ENCODE measurements around the gene SLC2A6.

The SLC2A6 gene

DNA sequence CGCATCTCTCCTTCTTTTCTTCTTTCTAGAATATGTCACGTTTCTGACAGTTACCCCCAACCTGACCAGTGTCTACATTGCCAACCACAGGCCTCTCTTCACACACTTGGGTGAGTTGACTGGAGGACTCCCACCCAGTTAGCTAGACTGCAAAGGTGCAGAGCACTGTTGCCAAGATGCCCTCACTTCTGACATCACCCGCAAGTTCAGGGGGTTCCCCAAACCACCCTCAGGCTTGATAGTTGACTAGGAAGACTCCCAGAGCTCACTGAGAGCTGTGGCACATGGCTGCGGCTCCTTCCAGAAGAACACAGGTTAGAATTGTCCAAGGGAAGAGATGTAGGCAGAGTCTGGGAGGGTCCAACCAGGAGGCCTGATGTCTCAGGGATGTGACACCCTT lies 39.6 kb downstream of the SLC2A6 start:
- no peak overlapping the region for H3K4me3 ChIP-seq (ENCODE audit: low read length)
- TF ChIP-seq, protein P1, sequence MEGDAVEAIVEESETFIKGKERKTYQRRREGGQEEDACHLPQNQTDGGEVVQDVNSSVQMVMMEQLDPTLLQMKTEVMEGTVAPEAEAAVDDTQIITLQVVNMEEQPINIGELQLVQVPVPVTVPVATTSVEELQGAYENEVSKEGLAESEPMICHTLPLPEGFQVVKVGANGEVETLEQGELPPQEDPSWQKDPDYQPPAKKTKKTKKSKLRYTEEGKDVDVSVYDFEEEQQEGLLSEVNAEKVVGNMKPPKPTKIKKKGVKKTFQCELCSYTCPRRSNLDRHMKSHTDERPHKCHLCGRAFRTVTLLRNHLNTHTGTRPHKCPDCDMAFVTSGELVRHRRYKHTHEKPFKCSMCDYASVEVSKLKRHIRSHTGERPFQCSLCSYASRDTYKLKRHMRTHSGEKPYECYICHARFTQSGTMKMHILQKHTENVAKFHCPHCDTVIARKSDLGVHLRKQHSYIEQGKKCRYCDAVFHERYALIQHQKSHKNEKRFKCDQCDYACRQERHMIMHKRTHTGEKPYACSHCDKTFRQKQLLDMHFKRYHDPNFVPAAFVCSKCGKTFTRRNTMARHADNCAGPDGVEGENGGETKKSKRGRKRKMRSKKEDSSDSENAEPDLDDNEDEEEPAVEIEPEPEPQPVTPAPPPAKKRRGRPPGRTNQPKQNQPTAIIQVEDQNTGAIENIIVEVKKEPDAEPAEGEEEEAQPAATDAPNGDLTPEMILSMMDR (conservative IDR thresholded peaks at IDR 0.05; ENCODE audit: low read depth, low read length), result no peak
- DNase-seq (ENCODE audit: low read depth), result no peak

DNA sequence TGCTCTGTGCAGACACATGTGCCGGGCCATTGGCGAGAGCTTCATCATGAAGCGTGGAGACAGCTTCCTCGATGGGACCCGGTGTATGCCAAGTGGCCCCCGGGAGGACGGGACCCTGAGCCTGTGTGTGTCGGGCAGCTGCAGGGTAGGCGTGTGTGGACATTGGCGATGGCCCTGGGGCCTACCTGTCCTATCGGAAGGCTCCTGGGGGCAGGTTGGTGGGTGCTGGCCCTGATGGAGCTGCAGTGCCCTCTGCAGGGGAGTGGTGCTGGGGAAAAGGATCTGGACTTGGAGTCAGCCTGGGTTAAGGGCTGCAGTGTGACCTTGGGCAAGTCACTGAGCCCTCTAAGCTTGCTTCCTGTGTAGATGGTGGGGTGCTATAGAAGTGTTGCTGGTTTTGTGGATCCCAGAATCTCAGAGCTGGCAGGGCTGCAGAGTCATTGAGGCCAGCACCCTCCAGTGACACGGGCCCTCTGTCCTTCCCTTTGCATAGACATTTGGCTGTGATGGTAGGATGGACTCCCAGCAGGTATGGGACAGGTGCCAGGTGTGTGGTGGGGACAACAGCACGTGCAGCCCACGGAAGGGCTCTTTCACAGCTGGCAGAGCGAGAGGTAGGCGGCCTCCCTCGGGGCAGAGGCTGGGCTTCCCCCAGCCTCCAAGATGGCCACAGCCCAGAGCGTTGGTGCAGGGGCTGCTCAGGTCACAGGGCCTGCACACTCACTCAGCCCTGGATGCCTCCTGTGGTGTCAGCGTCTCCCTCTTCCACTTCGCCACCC lies 41.0 kb downstream of the SLC2A6 start:
- TF ChIP-seq, protein P1 (conservative IDR thresholded peaks at IDR 0.05; ENCODE audit: low read depth, low read length), result peak; percentile 41
- DNase-seq (ENCODE audit: low read depth), result no peak
- no peak overlapping the region for H3K4me3 ChIP-seq (ENCODE audit: low read length)

DNA sequence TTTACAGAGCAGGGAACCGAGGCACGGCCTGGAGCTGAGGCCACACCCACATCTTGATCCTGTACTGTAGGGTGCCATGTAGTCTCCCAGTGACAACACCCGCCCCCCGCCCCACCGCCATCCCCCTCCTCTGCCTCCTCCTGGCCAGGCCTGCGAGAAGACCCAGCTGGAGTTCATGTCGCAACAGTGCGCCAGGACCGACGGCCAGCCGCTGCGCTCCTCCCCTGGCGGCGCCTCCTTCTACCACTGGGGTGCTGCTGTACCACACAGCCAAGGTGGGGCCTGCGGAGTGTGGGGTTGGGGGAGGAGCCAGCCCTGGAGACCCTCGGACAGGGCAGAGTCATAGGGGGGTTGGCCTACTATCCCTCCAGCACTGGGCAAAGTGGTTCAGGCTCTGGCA lies 42.2 kb downstream of the SLC2A6 start:
- DNase-seq (ENCODE audit: low read depth), result no peak
- H3K4me3 ChIP-seq (ENCODE audit: low read length), result no peak overlapping the region
- TF ChIP-seq, protein P1 (conservative IDR thresholded peaks at IDR 0.05; ENCODE audit: low read depth, low read length), result no peak

DNA sequence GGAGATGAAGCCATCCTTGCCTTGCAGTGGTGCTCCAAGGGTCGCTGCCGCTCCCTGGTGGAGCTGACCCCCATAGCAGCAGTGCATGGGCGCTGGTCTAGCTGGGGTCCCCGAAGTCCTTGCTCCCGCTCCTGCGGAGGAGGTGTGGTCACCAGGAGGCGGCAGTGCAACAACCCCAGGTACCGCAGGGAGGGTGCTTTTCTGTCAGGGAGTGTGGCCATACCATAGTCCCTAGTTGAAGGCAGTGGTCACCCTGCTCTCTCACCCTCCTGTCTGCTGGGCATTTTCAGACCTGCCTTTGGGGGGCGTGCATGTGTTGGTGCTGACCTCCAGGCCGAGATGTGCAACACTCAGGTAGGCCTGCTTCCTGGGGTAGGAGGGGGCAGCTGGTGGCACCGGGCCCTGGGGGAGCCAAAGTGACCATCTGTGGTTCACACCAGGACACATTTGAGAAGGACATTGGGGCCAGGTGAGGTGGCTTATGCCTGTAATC lies 45.5 kb downstream of the SLC2A6 start:
- H3K4me3 ChIP-seq (ENCODE audit: low read length), result no peak overlapping the region
- no peak for DNase-seq (ENCODE audit: low read depth)
- TF ChIP-seq, protein P1 (conservative IDR thresholded peaks at IDR 0.05; ENCODE audit: low read depth, low read length), result no peak

DNA sequence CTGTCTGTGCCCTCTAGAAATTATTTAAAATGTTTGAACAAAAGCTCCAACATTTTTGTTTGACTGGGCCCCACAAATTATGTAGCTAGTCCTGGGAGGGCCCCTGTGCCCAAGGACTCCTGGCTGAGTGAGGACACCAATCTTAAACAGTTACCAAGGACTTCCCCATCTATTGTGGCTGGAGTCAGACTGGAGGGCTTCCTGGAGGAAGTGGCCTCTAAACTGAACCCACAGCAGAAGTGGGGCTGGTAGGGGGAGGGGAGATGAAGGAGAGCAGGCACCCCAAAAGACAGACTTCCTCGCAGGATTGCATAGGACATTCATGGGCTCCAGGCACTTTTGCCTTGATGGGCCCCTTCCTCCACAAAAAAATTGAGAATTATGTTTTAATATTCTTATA lies 48.7 kb downstream of the SLC2A6 start:
- no peak for DNase-seq (ENCODE audit: low read depth)
- H3K4me3 ChIP-seq (ENCODE audit: low read length), result no peak overlapping the region
- TF ChIP-seq, protein P1 (conservative IDR thresholded peaks at IDR 0.05; ENCODE audit: low read depth, low read length), result no peak

DNA sequence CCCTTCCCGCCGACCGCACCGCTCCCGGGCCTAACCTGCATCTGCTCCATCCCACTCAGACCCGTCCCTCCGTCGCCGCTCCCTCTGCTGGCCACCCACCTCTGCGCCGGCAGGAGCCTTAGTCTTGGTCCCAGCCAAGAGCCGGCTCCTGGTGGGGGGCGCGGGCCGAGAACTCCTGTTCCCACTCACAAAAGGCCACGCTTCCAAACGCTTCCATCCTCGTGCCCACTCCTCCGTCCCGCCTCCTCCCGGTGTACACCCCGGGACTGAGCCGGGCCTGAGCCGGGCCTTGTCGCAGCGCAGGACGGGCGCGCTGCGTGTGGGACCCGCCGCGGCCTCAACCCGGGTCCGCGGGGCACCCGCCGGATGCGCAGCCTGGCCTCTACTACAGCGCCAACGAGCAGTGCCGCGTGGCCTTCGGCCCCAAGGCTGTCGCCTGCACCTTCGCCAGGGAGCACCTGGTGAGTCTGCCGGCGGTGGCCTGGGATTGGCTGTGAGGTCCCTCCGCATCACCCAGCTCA lies 49.2 kb downstream of the SLC2A6 start:
- DNase-seq (ENCODE audit: low read depth), result no peak
- no peak overlapping the region for H3K4me3 ChIP-seq (ENCODE audit: low read length)
- TF ChIP-seq, protein P1 (conservative IDR thresholded peaks at IDR 0.05; ENCODE audit: low read depth, low read length), result peak; percentile 60

DNA sequence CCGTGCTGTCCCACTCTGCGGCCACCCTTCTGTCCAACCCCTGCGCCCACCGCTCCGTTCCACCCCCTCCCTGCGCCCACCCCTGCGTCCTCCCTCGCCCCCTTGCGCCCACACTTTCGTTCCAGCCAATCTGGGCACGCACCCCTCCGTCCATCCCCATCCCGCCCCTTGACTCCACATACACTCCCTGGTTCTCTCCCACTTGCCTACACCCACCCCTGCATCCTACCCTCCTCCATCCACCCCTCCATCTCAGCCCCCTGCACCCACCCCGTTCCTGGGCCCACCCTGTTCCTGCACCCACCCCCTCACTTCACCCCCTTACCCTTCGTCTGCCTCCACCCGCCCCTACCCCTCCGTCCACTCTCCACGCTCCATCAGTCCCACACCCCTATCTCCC lies 49.7 kb downstream of the SLC2A6 start:
- no peak overlapping the region for H3K4me3 ChIP-seq (ENCODE audit: low read length)
- DNase-seq (ENCODE audit: low read depth), result no peak
- TF ChIP-seq, protein P1 (conservative IDR thresholded peaks at IDR 0.05; ENCODE audit: low read depth, low read length), result no peak

All from retinal pigment epithelial cell (primary cell).